Activated CD8-positive, alpha-beta T cell treated with anti-CD3 and anti-CD28 coated beads for 36 hours (primary cell): ENCODE results near the gene AMPH. TPM values are rescaled to one million over a fixed set of nuclear protein-coding genes. Genes with fewer than 3 reads are reported as not detected.

Source experiments
- ATAC-seq: fragments of 200-7000 bp; cut with Tn5 transposase; one replicate; pipeline ENCODE4 v1.10.0; 2021; ENCODE audit warnings: mild to moderate bottlenecking, moderate library complexity
- CTCF ChIA-PET: fragments of 350-600 bp; sonication (Branson Sonifier 250); formaldehyde crosslinking; loops from one replicate; lab custom pipeline; 2021; ENCODE audit warnings: antibody characterized with exemption; lab: Charles Lee
- POLR2A ChIA-PET: fragments of 350-600 bp; sonication (Branson Sonifier 250); formaldehyde crosslinking; loops from one replicate; lab custom pipeline; 2021; ENCODE audit warnings: antibody characterized with exemption; lab: Charles Lee
- DNase-seq: peaks from one replicate; pipeline ENCODE4 v3.0.0-alpha.2; 2020
- H3K27ac Mint-ChIP-seq: one replicate; pipeline ENCODE4 v1.8.0; 2021; ENCODE audit warnings: mild to moderate bottlenecking, mixed read lengths
- H3K27me3 Mint-ChIP-seq: one replicate; pipeline ENCODE4 v1.8.0; 2021; ENCODE audit warnings: mixed read lengths
- H3K36me3 Mint-ChIP-seq: one replicate; pipeline ENCODE4 v1.8.0; 2021; ENCODE audit warnings: low read depth, mixed read lengths
- H3K4me1 Mint-ChIP-seq: one replicate; pipeline ENCODE4 v1.8.0; 2021; ENCODE audit warnings: low read depth, mixed read lengths
- H3K4me3 Mint-ChIP-seq: one replicate; pipeline ENCODE4 v1.8.0; 2021; ENCODE audit warnings: mild to moderate bottlenecking, moderate library complexity, mixed read lengths
- H3K9me3 Mint-ChIP-seq: one replicate; pipeline ENCODE4 v1.8.0; 2021; ENCODE audit warnings: mixed read lengths
- CTCF ChIP-seq: fragments of 200-600 bp; IDR thresholded peaks from one replicate; pipeline ENCODE4 v1.8.0; 2022; ENCODE audit warnings: antibody characterized with exemption, mild to moderate bottlenecking
- intact Hi-C: fragments of 100-400 bp; cut with micrococcal nuclease; formaldehyde crosslinking; loops from one replicate; pipeline ENCODE4 v1.10.0; 2022
- total RNA-seq, 2 experiments: library from RNA; stranded (reverse); gene quantifications; one replicate each; pipeline ENCODE4 v1.2.3, GENCODE V29; 2021

AMPH gene
- total RNA-seq, 2 experiments from 2014 or later = not detected

- H3K27ac Mint-ChIP-seq = no peak overlapping the region
- H3K4me3 Mint-ChIP-seq = no peak overlapping the region
- TF ChIP-seq CTCF = no peak
- H3K4me1 Mint-ChIP-seq = no peaks in the 10 kb centered on the region
- ChIA-PET CTCF (interaction anchor here (1.0 to 2.4 kb wide), 2 partner anchors 12 to 258 kb away, joined by 3 to 10 read pairs; no protein-coding TSS in a partner anchor), POLR2A (interaction anchor here (0.6 kb wide), 1 partner anchor 115 kb away, joined by 3 read pairs; no protein-coding TSS in a partner anchor)
- H3K27me3 Mint-ChIP-seq = peaks cover 16% of the 10 kb centered on the region
- DNase-seq = no peak
- no peak for ATAC-seq
- H3K9me3 Mint-ChIP-seq = no peaks in the 10 kb centered on the region
- no peaks in the 10 kb centered on the region for H3K36me3 Mint-ChIP-seq
- intact Hi-C loops = no loop called here
These were observed 25.8 kb upstream of the AMPH start for GRCh38 chr7:38656968-38657367.

GRCh38 chr7:38655833-38656774 is 24.9 kb upstream of the AMPH start:
- CTCF ChIA-PET = interaction anchor here (0.7 to 2.4 kb wide), 5 partner anchors 11 to 282 kb away, joined by 3 to 10 read pairs (median 3); no protein-coding TSS in a partner anchor
- no peak overlapping the region for H3K27ac Mint-ChIP-seq
- H3K27me3 Mint-ChIP-seq = peaks cover 14% of the 10 kb centered on the region
- no peaks in the 10 kb centered on the region for H3K9me3 Mint-ChIP-seq
- no peak for ATAC-seq
- POLR2A ChIA-PET = no interaction called here
- no peak overlapping the region for H3K4me3 Mint-ChIP-seq
- no peaks in the 10 kb centered on the region for H3K36me3 Mint-ChIP-seq
- TF ChIP-seq CTCF = no peak
- DNase-seq = no peak
- intact Hi-C loops = no loop called here
- no peaks in the 10 kb centered on the region for H3K4me1 Mint-ChIP-seq

GRCh38 chr7:38637957-38638356 is 6.8 kb upstream of the AMPH start:
- intact Hi-C loops = no loop called here
- H3K27ac Mint-ChIP-seq = no peak overlapping the region

GRCh38 chr7:38632411-38632810 is 1.2 kb upstream of the AMPH start:
- TF ChIP-seq CTCF = peak; percentile 15
- H3K9me3 Mint-ChIP-seq = no peaks in the 10 kb centered on the region
- H3K4me1 Mint-ChIP-seq = peaks cover 6% of the 10 kb centered on the region
- POLR2A ChIA-PET = no interaction called here
- no peak overlapping the region for H3K4me3 Mint-ChIP-seq
- ATAC-seq = no peak
- H3K27ac Mint-ChIP-seq = no peak overlapping the region
- CTCF ChIA-PET = interaction anchor here (0.9 to 3.3 kb wide), 7 partner anchors 10 to 262 kb away, joined by 3 to 22 read pairs (median 3); no protein-coding TSS in a partner anchor
- H3K27me3 Mint-ChIP-seq = peaks cover 38% of the 10 kb centered on the region
- intact Hi-C loops = no loop called here
- H3K36me3 Mint-ChIP-seq = no peaks in the 10 kb centered on the region
- peak; percentile 6 for DNase-seq

More at GRCh38 chr7:38637957-38638356, 6.8 kb upstream of the AMPH start:
- ATAC-seq = no peak
- H3K9me3 Mint-ChIP-seq = no peaks in the 10 kb centered on the region
- H3K27me3 Mint-ChIP-seq = peaks cover 9% of the 10 kb centered on the region
- H3K4me1 Mint-ChIP-seq = no peaks in the 10 kb centered on the region
- no peaks in the 10 kb centered on the region for H3K36me3 Mint-ChIP-seq
- ChIA-PET CTCF (no interaction called here), POLR2A (no interaction called here)
- TF ChIP-seq CTCF = no peak
- no peak for DNase-seq
- H3K4me3 Mint-ChIP-seq = no peak overlapping the region
